Stimulated activated CD8-positive, alpha-beta memory T cell treated with anti-CD3 and anti-CD28 coated beads, Interleukin-12 subunit alpha, Interleukin-12 subunit beta, amount 100 ng/mL, for 4 hours (primary cell): Measurements from ENCODE around the gene ZNRF1.

ENCODE experiments used
- DNase-seq: peaks from one replicate; pipeline ENCODE4 v3.0.0-alpha.2; 2020; ENCODE audit warnings: low read depth

ZNRF1 gene

DNA sequence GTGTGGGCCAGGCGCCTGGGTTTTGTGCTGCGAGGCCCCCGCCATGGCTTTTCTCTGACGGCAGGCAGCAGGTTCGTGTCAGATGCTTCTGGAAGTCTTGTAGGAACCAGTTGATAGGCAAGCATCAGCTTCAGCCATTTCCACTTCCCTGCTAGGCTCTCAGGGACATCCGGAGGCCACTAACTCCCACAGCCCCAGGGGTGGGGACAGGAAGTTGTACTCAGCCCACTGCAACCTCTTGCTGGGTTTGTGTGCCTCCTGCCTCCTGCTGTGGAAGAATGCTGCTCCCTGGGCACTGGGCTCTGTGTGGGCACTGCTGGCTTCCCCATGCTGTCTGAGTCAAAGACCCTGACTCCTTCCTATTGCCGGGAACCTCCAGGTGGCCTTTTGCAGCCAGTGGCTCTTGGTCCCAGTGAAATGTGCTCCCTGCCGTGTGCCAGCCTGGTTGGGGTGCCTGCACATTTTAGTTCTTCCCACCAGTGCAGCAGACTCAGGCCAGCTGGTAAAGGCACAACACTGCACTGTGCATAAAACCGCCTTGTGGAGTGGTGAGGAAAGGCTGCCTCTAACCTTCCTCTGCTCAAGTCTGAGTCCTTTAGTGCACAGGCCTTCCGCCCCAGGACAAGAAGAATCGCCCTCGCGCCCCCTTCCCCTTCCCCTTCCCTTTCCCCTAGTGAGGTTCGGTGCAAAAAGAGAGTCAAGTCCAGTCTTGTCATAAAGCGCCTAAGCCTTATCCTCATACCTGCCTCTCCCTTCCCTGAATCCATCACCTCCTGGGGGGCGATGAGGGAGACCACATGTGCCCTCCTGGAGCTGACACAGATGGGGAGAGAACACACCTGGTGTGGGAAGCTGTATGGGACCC, 101.1 kb downstream of the ZNRF1 start:
- DNase-seq, result no peak

DNA sequence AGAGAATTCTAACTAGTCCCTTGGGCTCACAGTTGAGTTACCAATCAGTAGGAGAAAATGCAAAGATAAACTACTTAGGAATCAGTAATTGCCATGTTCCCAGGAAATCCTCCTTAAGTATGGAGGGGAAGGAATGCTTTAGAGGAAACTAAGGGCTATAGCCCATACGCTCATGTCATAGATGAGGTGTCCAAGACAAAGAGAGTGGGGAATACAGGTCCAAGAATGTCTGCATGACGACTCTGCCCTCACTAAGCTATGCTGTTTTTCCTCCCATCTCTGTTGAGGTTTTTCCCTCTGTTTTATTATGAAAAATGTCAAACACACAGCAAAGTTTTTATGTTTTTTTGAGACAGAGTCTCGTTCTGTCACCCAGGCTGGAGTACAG, 101.8 kb downstream of the ZNRF1 start:
- DNase-seq, result no peak

DNA sequence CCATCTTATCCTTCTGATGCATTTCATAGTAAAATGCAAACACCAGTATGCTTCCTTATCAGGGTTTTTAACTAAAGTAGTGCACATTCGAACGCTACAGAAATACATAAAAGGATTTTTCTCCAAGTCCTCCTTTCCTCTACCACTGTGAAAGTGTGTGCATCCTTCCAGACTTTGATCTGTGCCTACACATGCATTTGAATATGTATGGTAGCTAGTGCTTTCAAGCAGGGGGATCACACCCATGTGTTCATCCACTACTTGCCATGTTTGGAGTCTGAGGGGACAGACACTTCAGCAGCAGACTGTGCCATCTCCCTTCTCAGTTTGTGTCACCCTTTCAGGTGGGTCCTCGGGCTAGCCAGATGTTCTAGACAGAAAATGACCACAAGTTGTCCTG, 102.8 kb downstream of the ZNRF1 start:
- DNase-seq, result no peak

DNA sequence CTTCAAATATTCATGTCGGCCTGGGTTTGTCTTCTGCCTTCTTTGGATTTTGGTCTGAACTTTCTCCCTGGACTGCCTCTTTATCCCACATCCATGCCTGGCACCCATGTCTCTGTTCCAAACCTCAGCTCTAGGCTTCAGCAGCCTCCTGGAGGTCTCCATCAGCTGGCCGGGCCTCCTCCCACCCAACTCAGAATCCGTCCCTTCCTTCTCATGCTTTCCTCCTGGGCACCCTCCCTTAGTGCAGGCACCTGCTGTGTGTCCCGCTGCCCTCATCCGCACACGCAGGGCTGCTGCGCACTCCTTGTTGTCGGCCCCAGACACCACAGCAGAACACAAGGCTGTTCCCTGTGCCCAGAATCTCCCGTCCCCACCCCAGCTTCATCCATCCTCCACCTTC, 103.8 kb downstream of the ZNRF1 start:
- DNase-seq, result no peak

DNA sequence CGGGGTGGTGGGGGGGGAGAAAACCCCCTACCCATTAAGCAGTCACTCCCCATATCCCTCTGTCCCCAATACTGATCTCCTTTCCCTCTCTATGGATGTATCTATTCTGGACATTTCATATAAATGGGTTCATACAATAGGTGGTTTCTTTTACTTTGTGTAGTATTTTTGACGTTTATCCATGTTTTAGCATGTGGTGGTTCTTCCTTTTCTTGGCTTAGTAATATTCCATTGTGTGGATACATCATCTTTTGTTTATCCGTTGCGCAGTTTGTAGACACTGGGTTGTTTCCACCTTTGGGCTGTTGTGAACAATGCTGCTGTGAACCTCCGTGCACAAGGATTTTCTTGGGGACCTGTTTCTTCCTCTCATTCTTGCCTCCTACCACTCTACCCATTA, 105.2 kb downstream of the ZNRF1 start:
- DNase-seq, result no peak

DNA sequence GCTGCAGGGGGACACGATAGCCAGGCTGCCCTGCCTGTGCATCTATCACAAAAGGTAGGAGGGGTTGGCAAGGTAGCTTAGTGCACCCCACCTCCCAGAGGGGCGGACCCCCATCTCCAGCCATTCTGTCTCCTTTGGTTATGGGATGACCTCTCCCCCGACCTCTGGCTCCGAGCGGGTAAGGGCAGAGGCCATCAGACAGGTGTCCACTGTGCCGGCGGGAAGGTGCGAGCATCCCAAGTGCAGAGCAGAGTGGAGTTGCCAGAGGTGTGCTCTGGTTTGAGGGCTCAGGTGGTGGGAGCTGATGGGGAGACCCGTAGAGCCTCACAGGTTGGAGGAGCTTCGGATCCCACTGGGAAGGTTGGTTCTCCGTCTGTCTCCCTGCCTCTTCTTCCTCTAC, 106.0 kb downstream of the ZNRF1 start:
- DNase-seq, result no peak

DNA sequence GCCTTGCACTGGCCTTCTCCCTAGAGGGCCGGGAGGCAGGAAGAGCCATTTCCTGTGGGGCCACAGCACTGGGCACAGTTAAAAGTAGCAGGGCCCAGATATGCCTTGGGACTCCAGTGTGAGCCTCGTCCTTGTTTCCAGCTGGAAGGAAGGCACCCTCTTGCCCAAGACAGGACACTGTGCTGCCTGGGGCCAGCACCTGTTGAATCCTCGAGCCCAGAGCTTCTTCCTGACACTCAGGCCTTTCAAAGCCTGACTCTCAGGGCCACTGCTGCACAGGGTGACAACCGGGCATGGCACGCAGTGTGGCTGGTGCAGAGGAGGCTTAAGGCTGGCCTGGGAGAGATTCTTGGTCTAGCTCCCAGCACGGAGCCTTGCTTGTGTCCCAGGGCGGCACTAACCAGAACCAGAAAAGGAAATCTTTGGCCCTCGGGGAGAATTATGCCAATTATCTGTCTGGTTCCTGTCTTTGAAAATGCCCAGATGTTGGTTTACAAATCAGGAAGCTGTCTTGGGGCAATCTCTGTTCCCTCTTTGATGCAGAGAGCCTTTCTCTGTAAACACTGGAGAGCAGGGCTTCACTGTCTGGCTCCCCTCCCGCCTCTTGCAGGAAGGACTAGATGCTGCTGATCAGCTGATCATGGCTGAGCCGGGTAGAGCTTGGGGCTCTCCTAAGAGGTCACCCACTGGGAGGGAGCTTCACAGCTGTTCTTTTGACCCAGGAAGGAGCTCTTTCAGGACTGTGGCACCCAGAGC, 106.7 kb downstream of the ZNRF1 start:
- DNase-seq, result no peak

DNA sequence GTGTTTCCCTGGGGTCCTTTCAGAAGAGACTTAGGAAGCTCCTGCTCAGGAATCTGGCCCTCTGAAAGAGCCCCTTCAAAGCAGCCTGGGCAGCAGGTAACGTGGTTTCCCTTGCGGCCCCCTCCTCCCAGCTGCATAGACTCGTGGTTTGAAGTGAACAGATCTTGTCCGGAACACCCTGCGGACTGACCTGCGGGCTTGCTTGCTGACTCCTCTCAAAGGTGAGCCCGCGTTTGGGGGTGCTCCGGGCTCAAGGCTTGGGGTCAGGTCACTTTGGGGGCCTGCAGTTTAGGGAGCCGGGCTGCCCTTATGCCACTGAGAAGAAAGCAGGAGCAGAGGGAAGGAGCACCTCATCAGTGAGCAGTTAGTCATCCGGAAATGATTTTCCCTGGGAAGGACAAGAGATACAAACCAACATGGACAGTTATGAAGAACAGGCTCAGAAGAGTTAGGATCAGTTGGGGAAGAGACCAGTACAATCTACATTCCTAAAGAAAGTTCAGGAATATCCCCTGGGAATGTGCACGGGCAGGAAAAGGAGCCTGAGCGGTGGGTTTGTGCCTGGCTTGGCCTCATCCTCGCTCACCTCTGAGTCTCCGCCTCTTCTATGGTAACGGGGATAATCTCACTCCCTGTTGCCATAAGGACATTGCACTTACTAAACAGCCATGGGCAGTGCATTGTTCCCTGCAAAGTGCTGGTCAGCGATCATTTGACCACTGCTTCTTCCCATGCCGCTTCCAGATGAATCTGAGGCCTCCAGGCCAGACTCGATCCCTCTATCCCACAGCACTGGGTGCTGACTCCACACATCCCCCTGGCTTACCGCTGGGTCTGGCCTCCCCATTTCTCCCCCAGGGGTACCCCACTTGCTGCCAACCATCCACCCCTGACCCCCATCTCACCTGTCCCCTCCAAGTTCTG, 107.8 kb downstream of the ZNRF1 start:
- no peak for DNase-seq

DNA sequence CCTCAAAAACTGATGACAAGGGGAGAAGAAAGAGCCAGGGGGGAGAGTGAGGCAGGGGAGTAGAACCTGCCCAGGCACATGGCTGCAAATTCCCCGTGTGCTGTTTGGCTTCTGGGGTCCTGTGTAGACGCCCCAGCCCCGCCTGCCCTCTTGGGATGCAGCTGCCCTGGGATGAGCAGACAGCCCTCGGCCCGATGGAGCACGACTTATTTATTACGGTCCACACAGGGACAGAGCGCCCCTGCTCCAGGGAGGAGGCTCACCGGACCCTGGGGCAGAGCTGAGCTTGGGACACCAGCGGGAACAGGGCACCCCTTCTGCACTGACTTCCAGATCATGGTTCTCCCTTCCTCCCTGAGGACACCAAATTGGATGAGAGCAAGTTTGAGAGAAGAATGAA, 108.7 kb downstream of the ZNRF1 start:
- DNase-seq, result no peak

DNA sequence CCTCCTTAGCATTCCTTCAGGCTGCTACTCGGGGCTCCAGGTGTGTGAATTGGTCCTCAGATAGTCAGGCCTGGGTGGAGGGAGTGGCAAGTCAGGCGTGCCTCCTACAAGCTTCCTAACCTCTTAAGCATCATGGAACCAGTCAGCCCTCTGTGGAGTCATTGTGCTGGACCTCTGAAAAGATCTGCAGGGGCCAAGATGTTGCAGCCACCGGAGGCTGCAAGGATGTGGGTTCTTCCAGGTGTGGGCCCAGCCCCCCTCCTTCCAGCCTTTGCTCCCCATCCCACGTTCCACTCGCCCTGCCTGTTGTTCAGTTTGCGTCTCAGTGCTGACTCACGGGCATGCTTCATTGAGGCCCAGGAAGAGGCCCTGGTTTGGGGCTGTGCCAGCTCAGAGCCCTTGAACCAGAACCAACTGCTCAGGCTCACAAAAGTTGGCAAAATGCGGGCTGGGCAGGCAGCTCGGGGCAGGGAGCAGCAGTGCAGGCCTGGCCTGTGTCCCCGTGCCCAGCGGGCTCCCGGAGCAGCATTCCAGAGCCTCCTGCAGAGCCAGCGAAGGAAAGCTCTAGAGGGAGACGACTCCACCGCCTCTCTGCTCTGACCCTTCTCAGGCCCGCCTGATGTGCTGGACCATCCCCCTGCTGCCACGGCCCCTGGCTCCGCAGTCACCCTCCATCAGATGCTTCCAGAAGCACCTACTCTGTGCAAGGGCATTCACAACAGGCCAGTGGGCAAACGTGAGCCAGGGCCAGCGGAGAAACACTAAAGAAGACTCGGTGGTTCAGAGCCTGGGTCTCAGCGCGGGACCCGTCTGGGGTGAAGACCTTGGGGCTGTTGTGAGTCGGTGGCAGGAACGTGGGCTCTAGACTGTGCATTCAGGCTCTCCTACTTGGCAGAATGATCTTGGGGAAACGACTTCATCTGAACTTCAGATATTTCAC, 110.2 kb downstream of the ZNRF1 start:
- DNase-seq, result peak; percentile 54

DNA sequence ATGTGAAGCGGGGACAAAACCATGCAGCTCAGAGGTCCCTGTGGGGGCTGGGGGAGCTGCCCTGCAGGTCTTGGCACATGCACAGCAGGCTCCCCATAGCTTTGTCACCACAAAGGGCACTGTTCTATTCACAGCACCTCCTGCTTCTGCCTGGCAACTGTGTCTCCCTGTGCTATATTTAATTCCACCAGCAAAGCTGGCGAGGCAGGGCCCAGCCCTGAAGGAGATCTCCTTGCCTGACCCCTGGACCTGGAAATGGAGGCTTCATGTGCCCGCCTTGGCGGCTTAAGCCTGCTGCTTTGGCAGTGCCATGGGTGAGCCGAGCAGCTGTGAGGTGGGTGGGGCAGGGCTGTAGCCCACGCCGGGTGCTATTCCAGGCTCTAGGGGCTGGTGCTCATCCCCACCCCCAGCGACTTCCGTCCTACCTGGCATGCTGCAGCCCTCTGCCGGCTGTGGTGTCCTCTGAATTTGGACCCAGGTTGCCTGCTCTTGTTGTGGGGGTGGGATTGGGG, 111.0 kb downstream of the ZNRF1 start:
- no peak for DNase-seq

DNA sequence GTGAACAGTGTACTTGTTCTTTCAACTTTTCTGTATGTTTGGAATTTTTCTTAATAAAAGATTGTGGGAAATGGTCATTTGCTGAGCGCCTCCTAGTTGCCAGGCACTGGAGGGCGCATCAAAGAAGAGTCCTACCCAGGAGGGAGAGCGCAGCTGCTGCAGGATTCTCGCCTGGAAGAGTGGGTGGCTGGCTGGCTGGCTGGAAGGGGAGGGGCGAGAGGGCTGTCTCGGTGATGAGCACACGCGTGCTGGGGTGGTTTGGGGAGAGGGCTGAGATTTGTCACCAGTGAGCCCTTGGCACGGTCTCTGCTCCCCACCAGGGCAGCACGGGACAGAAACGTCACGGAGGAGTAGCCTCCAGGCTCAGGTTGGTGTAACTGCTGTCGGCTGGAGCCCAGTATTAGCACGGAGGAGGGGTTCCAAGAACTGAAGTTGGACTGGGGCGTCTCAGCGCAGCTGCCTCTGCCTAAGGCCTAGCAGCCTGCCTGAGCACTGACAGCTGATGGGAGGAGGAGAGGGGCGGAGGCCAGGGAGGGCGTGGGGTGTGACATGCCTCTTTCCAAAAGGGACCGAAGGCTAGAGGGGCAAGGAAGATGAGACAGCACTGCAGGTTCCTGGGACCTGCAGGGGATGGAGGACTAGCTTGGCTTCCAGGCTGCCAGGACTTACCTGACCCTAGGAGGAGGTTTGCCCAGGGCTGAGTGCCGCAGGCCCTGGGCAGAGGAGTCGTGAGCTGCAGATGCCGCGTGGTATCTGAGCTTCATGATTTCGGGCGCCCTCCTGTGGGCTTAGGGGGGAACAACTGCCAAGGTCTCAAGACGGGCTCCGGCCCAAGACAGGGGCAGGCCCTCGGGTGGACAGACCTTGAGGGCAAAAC, 112.1 kb downstream of the ZNRF1 start:
- DNase-seq, result peak; percentile 62

DNA sequence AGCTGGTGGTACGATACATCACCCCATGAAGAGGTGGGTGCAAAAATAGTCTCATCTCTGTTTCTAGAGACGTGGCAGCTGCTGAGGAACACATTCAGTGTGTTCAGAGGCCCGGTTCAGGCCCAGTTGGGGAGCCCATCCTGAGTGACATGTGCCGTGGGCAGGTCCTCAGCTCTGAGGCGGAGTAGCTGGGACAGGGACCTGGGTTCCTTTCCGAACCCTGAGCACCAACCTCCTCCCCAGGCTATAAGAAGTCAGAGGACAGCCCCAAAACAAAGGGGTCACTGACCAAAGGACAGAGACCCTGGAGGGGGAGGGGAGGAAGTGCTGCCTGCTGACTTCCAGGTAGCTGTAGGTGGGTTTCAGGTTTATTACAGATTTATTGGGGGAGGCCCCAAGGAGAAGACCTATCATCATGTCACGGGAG, 112.7 kb downstream of the ZNRF1 start:
- DNase-seq, result no peak

DNA sequence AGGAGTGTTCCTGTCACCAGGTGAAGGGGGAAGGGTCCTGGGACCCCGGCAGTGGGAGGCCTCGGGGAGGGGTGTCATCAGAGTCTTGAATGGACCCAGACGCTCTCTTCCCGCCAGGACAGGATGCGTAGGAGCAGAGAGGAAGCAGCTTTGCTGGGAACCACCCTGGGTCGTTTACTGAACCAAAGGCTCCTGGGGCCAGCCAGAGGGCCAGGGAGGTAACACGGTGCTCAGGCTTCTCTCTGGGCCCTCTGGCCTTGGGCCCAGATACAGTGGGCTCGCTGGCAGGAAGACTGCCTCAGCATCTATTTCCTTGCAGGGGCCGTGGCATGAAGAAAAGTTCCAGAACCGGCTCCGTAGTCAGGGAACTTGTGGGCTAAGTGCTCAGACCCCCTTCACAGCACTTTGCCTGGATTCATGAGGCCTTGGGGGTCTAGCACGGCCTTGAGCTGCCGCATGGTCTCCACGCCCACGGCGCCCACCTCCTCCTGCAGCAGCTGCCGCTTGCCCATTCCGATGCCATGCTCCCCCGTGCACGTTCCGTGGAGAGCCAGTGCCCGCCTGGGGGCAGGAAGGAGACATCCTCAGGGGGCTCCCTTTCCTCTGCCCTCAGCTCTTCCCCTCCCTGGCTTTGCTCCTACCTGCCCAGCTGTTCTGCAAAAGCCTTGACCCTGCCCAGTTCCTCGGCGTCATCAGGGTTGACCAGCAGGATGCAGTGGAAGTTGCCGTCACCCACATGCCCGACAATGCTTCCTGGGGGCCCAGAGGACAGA, 113.3 kb downstream of the ZNRF1 start:
- no peak for DNase-seq

DNA sequence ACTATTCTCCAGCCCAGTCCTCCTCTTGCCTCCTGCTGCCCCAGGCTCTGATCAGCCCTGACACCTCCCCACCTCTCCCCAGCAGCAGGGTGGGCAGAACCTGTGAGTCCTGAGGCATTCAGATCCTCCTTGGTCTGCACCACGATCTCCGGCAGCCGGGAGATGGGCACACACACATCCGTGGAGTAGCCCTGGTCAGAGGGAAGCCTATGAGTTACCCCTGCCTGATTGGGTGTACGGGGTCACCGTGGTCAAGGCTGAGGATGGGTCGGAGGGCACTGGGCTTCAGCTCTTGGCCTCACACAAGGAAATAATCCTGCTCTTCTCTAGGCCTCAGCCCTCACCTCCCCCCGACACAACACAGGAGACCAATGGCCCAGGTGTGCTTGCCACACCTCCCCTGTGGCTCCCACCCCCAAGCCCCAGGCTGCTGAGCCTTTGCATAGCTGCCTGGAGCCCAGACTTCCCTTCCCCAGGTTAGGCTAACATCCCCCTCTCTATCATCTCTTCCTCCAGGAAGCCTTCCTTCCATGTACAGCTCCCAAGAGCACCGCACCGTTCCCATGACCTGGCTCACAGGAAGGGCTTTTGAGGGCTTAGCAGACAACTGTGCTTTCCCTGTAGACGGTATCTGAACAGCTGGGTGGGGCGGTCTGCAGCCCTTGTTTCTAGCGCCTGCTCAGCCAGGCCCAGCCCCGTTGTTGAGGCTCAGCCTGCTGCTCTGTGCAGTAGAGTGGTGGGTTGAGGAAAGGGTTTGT, 114.1 kb downstream of the ZNRF1 start:
- no peak for DNase-seq

DNA sequence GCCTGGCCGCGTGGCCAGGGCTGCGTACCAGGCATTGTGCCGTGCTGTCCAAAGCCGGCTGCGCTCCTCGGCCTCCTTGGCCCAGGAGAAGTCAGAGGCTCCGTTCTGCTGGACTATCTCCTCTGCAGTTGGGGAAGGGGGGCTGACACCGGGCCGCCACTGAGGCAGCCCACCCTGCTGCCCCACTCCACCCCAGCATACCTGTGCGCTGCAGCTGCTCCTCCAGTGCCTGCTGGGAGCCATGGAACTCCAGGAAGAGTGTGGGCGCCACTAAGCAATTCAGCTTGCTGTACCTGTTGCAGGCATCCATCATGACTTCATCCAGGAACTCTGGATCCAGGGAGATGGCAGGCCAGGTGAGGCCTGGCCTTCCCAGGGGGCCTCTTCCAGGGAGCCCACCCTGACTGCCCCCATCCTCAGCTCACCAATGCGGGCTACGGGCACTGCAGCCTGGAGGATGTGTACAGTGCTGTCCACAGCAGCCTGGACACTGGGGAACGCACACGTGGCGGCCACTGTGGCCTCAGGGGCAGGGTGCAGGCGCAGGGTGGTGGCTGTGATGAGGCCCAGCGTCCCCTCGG, 114.8 kb downstream of the ZNRF1 start:
- DNase-seq, result no peak

DNA sequence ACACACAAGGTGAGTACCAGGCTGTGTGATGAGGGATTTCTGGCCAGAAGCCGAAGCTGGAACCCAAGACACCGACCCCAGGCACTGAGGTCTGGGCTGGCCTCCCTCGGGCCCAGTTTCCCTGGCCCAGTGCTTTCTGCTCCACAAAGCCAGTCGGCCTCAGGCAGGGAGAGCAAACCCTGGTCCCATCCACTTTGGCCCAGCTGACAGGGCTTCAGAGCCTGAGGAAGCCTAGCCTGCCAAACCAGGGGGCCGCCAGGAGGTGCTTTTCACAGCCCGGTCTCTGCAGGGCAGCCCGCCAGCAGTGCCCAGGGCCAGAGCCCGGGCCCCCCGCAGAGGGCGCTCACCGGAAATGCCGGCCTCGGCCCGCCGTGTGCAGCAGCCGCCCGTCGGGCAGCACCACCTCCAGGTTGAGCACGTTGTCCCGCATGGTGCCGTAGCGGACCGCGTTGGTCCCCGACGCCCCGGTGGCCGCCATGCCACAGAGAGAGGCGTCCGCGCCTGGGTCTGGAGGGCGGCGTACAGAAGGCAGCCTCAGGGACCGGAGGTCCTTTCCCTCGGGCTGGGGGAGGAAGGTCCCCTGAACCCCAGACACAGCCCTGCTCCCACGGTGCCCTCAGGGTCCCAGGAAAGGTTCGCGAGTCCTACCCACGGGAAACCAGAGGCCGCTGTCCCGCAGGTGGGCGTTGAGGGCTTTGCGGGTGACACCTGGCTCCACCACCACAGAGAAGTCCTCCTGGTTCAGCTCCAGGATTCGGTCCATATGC, 115.5 kb downstream of the ZNRF1 start:
- no peak for DNase-seq
